ENCODE measurements around the gene ITGA11.

Gene ITGA11

GRCh38 chr15:68307131-68307928 is 124.6 kb downstream of the ITGA11 start:
- DNase-seq, result no peak

- DNase-seq, result no peak
Observed at GRCh38 chr15:68305420-68305871, 126.5 kb downstream of the ITGA11 start.

GRCh38 chr15:68304589-68305337 is 127.2 kb downstream of the ITGA11 start:
- no peak for DNase-seq

- DNase-seq, result no peak
Observed at GRCh38 chr15:68303560-68304436, 128.2 kb downstream of the ITGA11 start.

- no peak for DNase-seq
Observed at GRCh38 chr15:68303134-68303533, 128.8 kb downstream of the ITGA11 start.

- DNase-seq, result no peak
Observed at GRCh38 chr15:68302729-68303128, 129.2 kb downstream of the ITGA11 start.

- DNase-seq, result no peak
Observed at GRCh38 chr15:68301301-68301700, 130.7 kb downstream of the ITGA11 start.

GRCh38 chr15:68300115-68300940 is 131.6 kb downstream of the ITGA11 start:
- no peak for DNase-seq

- no peak for DNase-seq
Observed at GRCh38 chr15:68299436-68299835, 132.5 kb downstream of the ITGA11 start.

GRCh38 chr15:68298882-68299381 is 133.0 kb downstream of the ITGA11 start:
- DNase-seq, result no peak

GRCh38 chr15:68298336-68298735 is 133.6 kb downstream of the ITGA11 start:
- DNase-seq, result no peak

- DNase-seq, result no peak
Observed at GRCh38 chr15:68295014-68295805, 136.8 kb downstream of the ITGA11 start.

- DNase-seq, result no peak
Observed at GRCh38 chr15:68292967-68293366, 139.0 kb downstream of the ITGA11 start.

GRCh38 chr15:68292157-68292781 is 139.7 kb downstream of the ITGA11 start:
- DNase-seq, result no peak

- no peak for DNase-seq
Observed at GRCh38 chr15:68290715-68291114, 141.2 kb downstream of the ITGA11 start.

GRCh38 chr15:68289621-68290352 is 142.2 kb downstream of the ITGA11 start:
- DNase-seq, result no peak

- no peak for DNase-seq
Observed at GRCh38 chr15:68289057-68289456, 142.9 kb downstream of the ITGA11 start.

GRCh38 chr15:68286256-68286655 is 145.7 kb downstream of the ITGA11 start:
- no peak for DNase-seq

GRCh38 chr15:68285259-68285980 is 146.5 kb downstream of the ITGA11 start:
- no peak for DNase-seq
